Measurements from ENCODE around the gene COL27A1.
A peak's percentile ranks its signal among the peaks of the same experiment; 100 is the strongest.

Gene COL27A1

DNA sequence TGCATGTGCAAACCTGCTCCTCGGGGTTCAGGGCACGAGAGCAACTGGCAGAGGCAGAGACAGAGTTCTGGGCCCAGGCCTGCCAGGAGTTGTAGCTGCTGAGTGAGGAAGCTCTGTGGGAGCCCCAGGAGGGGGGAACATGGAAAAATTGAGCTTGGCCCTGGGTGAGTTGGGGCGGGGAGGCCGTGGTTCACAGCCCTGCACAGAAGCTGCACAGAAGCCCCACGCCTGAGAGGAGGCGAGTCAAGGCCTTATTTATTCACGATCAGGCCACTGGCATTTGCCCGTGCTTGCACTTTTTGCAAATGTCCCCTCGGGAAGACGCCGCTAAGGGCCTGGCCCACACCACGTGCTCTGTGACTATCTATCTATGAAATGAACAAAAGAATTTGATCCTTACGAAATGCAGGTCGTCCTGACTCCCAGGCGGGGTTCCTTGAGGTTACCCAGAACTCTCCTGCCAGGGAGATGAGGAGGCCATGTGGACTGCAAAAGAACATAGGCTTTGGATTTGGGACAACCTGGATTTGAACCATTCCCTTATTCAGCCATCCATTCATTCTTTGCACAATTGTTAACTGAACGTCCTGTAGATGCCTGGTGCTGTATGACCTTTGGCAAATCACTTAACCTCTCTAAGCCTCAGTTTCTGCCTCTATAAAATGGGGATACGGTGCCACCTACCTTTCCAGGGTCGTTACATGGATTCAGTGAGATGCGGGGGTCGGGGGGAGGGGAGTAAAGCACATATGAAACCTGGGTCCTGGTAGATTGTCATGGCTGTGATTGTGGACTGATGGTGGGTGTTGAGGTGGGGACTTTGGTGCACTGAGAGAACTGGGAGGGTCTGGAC lies 17.9 kb downstream of the COL27A1 start:
- TF ChIP-seq CTCF (IDR thresholded peaks at IDR 0.05; ENCODE audit: low read depth, low read length), result no peak
- DNase-seq (ENCODE audit: low read depth, low spot score), result peak; percentile 38
- H3K4me3 ChIP-seq (ENCODE audit: low read depth, low read length), result no peak overlapping the region
- in situ Hi-C loops (cut with HindIII; ENCODE audit: low sequenced_read_pairs), result no loop called here

GRCh38 chr9:114174557-114174875 lies 19.2 kb downstream of the COL27A1 start:
- H3K4me3 ChIP-seq (ENCODE audit: low read depth, low read length), result no peak overlapping the region
- TF ChIP-seq CTCF (IDR thresholded peaks at IDR 0.05; ENCODE audit: low read depth, low read length), result no peak
- in situ Hi-C loops (cut with HindIII; ENCODE audit: low sequenced_read_pairs), result no loop called here
- DNase-seq (ENCODE audit: low read depth, low spot score), result no peak

- in situ Hi-C loops (cut with HindIII; ENCODE audit: low sequenced_read_pairs), result no loop called here
- no peak overlapping the region for H3K4me3 ChIP-seq (ENCODE audit: low read depth, low read length)
- TF ChIP-seq CTCF (IDR thresholded peaks at IDR 0.05; ENCODE audit: low read depth, low read length), result no peak
- peak; percentile 66 for DNase-seq (ENCODE audit: low read depth, low spot score)
These were observed 19.8 kb downstream of the COL27A1 start for GRCh38 chr9:114174876-114175771.

DNA sequence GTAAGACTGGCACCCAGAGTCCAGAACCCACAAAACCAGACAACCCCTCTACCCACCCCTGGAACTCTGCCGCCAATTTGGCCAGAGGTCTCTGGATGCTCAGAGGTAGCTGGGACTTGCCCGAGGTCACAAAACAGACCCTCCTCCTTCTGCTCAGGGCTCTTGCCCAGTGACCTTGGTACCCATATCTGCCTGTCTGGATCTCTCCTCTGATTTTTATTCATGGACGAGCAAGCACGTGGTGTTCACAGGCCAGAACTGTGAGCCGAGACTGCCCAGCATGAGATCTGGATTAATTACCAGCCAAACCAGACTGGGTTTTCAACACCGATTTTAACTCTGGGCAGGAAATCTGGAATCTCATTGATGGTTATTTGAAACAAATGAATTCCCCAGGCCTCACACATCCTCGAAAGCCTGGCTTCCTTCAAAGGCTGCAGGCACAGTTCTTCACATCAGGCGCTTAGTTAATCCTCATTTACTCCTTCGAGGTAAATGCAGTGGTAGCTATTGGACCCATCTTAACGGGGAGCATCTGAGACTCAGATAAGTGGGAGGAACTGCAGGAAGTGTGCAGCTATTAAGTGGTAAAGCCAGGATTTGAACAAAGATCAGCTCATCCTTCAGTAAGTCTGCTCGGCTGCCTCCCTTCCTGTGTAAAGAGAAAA lies 21.4 kb downstream of the COL27A1 start:
- TF ChIP-seq CTCF (IDR thresholded peaks at IDR 0.05; ENCODE audit: low read depth, low read length), result no peak
- in situ Hi-C loops (cut with HindIII; ENCODE audit: low sequenced_read_pairs), result no loop called here
- no peak overlapping the region for H3K4me3 ChIP-seq (ENCODE audit: low read depth, low read length)
- DNase-seq (ENCODE audit: low read depth, low spot score), result no peak

GRCh38 chr9:114177423-114178064 lies 22.2 kb downstream of the COL27A1 start:
- in situ Hi-C loops (cut with HindIII; ENCODE audit: low sequenced_read_pairs), result no loop called here
- no peak overlapping the region for H3K4me3 ChIP-seq (ENCODE audit: low read depth, low read length)
- peak; percentile 62 for DNase-seq (ENCODE audit: low read depth, low spot score)
- TF ChIP-seq CTCF (IDR thresholded peaks at IDR 0.05; ENCODE audit: low read depth, low read length), result no peak

DNA sequence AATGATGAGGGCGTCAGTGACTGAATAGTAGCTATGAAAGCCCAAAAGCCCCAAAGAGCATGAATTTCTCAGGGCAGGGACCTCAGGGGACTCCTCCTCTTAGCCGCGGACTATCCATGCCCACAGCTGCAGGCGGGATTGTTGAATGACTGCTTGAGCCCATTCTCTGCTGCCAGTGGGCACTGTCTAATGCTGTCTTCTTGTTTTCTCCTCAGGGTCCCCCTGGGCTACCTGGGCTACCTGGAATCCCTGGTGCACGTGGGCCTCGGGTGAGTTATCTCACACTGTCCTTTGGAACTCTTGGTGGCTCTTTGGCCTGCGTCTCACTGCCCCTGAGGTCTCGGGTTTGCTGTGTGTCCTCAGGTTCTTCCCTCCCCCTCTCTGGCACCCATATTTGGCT lies 22.7 kb downstream of the COL27A1 start:
- in situ Hi-C loops (cut with HindIII; ENCODE audit: low sequenced_read_pairs), result no loop called here

More for the DNA sequence above, 22.7 kb downstream of the COL27A1 start:
- H3K4me3 ChIP-seq (ENCODE audit: low read depth, low read length), result no peak overlapping the region
- no peak for DNase-seq (ENCODE audit: low read depth, low spot score)
- TF ChIP-seq CTCF (IDR thresholded peaks at IDR 0.05; ENCODE audit: low read depth, low read length), result no peak

Data from astrocyte of the spinal cord (primary cell).